A673 (cell line): Measurements from ENCODE around the gene GOSR1. TPM values are rescaled to one million over a fixed set of nuclear protein-coding genes. Genes with fewer than 3 reads are reported as not detected.
"Not testable (repeated sequence)": the region's sequence is repeated elsewhere in the genome, so short reads cannot be mapped to it uniquely, and the experiment has no call there.

Experiments
- BruUV-seq: library from RNA; stranded (reverse); fragments of 400-500 nt; replicated peaks from 2 replicates; lab custom pipeline; 2021; lab: Mats Ljungman, UMichigan
- CTCF ChIA-PET: fragments of 300-600 bp; sonication (Branson Sonifier 250); formaldehyde crosslinking; loops from one replicate; lab custom pipeline; 2022; ENCODE audit warnings: antibody characterized with exemption; lab: Charles Lee
- POLR2A ChIA-PET: fragments of 300-600 bp; sonication (Branson Sonifier 250); formaldehyde crosslinking; loops from one replicate; lab custom pipeline; 2022; ENCODE audit warnings: antibody characterized with exemption; ENCODE audit not compliant: low non-redundant PET; lab: Charles Lee
- DNase-seq: peaks from one replicate; pipeline ENCODE4 v3.0.0-alpha.2; 2015; ENCODE audit warnings: low spot score
- H3K27ac ChIP-seq: fragments of 200-600 bp; sonication (generic); 2 replicates; pipeline ENCODE4 v1.5.1; 2016; ENCODE audit warnings: mixed run types, low read depth, mild to moderate bottlenecking, mixed read lengths, antibody characterized with exemption, low read length; ENCODE audit not compliant: poor library complexity, severe bottlenecking
- H3K27me3 ChIP-seq: fragments of 200-600 bp; sonication (generic); replicated peaks from 2 replicates; pipeline ENCODE4 v1.6.1; 2017; ENCODE audit warnings: mixed run types, low read depth, mild to moderate bottlenecking, mixed read lengths, antibody characterized with exemption, low read length; ENCODE audit not compliant: insufficient read depth, poor library complexity
- H3K36me3 ChIP-seq: fragments of 200-600 bp; sonication (generic); 2 replicates; pipeline ENCODE4 v1.6.1; 2016; ENCODE audit warnings: mixed run types, mild to moderate bottlenecking, mixed read lengths, antibody characterized with exemption, low read length; ENCODE audit not compliant: insufficient read depth, poor library complexity, severe bottlenecking
- H3K4me1 ChIP-seq: fragments of 200-600 bp; sonication (generic); 2 replicates; pipeline ENCODE4 v1.6.1; 2017; ENCODE audit warnings: mixed run types, mild to moderate bottlenecking, mixed read lengths, antibody characterized with exemption, low read length; ENCODE audit not compliant: insufficient read depth, poor library complexity, severe bottlenecking
- H3K4me3 ChIP-seq: fragments of 200-600 bp; sonication (generic); 2 replicates; pipeline ENCODE4 v1.5.1; 2016; ENCODE audit warnings: low read depth, mixed run types, mild to moderate bottlenecking, mixed read lengths, low read length; ENCODE audit not compliant: poor library complexity, severe bottlenecking
- H3K9me3 ChIP-seq: fragments of 200-600 bp; sonication (generic); 2 replicates; pipeline ENCODE4 v1.6.1; 2016; ENCODE audit warnings: mixed run types, low read depth, mild to moderate bottlenecking, mixed read lengths, antibody characterized with exemption, low read length; ENCODE audit not compliant: poor library complexity, severe bottlenecking
- CTCF ChIP-seq: fragments of 300-800, 200-600 bp; sonication (generic); conservative IDR thresholded peaks from 2 replicates; pipeline ENCODE4 v1.5.1; 2017; ENCODE audit warnings: low read depth, mild to moderate bottlenecking, antibody characterized with exemption, low read length, moderate library complexity, mixed read lengths
- EZH2 ChIP-seq: fragments of 200-600 bp; sonication (generic); IDR thresholded peaks from 2 replicates; pipeline ENCODE4 v1.6.1; 2017; ENCODE audit warnings: borderline replicate concordance, low read depth, mild to moderate bottlenecking, mixed read lengths, antibody characterized with exemption, low read length; ENCODE audit not compliant: poor library complexity, severe bottlenecking
- intact Hi-C: fragments of 100-400 bp; cut with micrococcal nuclease; formaldehyde crosslinking; loops from one replicate; pipeline ENCODE4 v1.10.0; 2022; ENCODE audit not compliant: unreplicated experiment
- total RNA-seq: library from RNA; stranded (reverse); gene quantifications from 2 replicates; pipeline ENCODE4 v1.2.3, GENCODE V29; 2021

The GOSR1 gene
- total RNA-seq, 1 experiment from 2014 or later: 69.1 TPM

- H3K36me3 ChIP-seq: no peaks in the 10 kb centered on the region
- no TSS peak for BruUV-seq
- no peak overlapping the region for H3K4me3 ChIP-seq
- H3K27ac ChIP-seq: no peak overlapping the region
- no peaks in the 10 kb centered on the region for H3K9me3 ChIP-seq
- TF ChIP-seq EZH2 (no peak), CTCF (no peak)
- CTCF ChIA-PET: interaction anchor here (0.5 kb wide), 1 partner anchor 89 kb away, joined by 3 read pairs; no protein-coding TSS in a partner anchor
- no peak for DNase-seq
- intact Hi-C loops: no loop called here
- H3K27me3 ChIP-seq: no peaks in the 10 kb centered on the region
- POLR2A ChIA-PET: no interaction called here
- peaks cover 12% of the 10 kb centered on the region for H3K4me1 ChIP-seq
Measured at GRCh38 chr17:30573603-30574175, 96.5 kb downstream of the GOSR1 start.

- DNase-seq, intact Hi-C loops, H3K36me3 ChIP-seq, H3K27ac ChIP-seq, H3K27me3 ChIP-seq, BruUV-seq, H3K4me3 ChIP-seq, H3K9me3 ChIP-seq, POLR2A ChIA-PET, CTCF ChIA-PET: not testable (repeated sequence)
- H3K4me1 ChIP-seq: peaks cover 12% of the 10 kb centered on the region
Measured at GRCh38 chr17:30574309-30574708, 97.1 kb downstream of the GOSR1 start.

DNA sequence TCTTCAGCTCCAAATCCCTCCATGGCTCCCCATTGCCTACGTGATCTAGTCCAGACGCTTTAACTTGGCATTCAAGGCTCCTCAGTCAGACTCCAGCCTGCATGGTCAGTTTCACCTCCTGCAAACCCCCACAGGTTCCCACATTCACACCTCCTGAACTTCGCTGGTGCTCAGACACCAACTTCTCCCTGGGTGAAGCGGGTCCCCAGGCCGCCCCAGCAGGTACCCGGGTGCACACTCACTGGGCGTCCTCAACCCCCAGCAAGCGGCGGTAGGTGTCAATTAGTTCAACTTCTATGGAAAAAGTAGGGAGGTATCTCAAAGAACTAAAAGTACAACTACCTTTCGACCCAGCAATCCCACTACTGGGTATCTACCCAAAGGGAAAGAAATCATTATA is 97.6 kb downstream of the GOSR1 start:
- intact Hi-C loops: not testable (repeated sequence)

GRCh38 chr17:30575648-30576325 is 98.6 kb downstream of the GOSR1 start:
- POLR2A ChIA-PET, H3K9me3 ChIP-seq, intact Hi-C loops, H3K4me1 ChIP-seq, DNase-seq, H3K36me3 ChIP-seq, CTCF ChIA-PET, H3K27ac ChIP-seq, H3K4me3 ChIP-seq, BruUV-seq, H3K27me3 ChIP-seq: not testable (repeated sequence)

More for the DNA sequence above, 97.6 kb downstream of the GOSR1 start:
- H3K9me3 ChIP-seq, CTCF ChIA-PET, DNase-seq, POLR2A ChIA-PET, H3K4me3 ChIP-seq, H3K27me3 ChIP-seq, BruUV-seq, H3K27ac ChIP-seq, H3K36me3 ChIP-seq: not testable (repeated sequence)
- peaks cover 12% of the 10 kb centered on the region for H3K4me1 ChIP-seq
